H9 (cell line): ENCODE measurements around the gene ARSI. TPM values are rescaled to one million over a fixed set of nuclear protein-coding genes. Genes with fewer than 3 reads are reported as not detected.

ENCODE experiments used
- DNase-seq: peaks from one replicate; pipeline ENCODE4 v3.0.0-alpha.2; 2017
- H2AFZ ChIP-seq: one replicate; pipeline ENCODE4 v1.6.1; 2013; ENCODE audit warnings: mild to moderate bottlenecking, low read length, control low read depth, moderate library complexity
- H2AK5ac ChIP-seq: 2 replicates; pipeline ENCODE4 v1.6.1; 2013; ENCODE audit warnings: low read length, control low read depth, mixed read lengths; ENCODE audit not compliant: insufficient read length
- H2BK120ac ChIP-seq: one replicate; pipeline ENCODE4 v1.6.1; 2013; ENCODE audit warnings: low read depth, mild to moderate bottlenecking, low read length, control low read depth, inconsistent platforms; ENCODE audit not compliant: poor library complexity, severe bottlenecking
- H2BK12ac ChIP-seq: 2 replicates; pipeline ENCODE4 v1.6.1; 2013; ENCODE audit warnings: low read length, control low read depth, mixed read lengths, low read depth; ENCODE audit not compliant: insufficient read length
- H2BK15ac ChIP-seq: 2 replicates; pipeline ENCODE4 v1.6.1; 2013; ENCODE audit warnings: low read depth, low read length, control low read depth
- H2BK20ac ChIP-seq: one replicate; pipeline ENCODE4 v1.6.1; 2013; ENCODE audit warnings: low read depth, mild to moderate bottlenecking, low read length, control low read depth, inconsistent platforms; ENCODE audit not compliant: poor library complexity, severe bottlenecking
- H2BK5ac ChIP-seq: 2 replicates; pipeline ENCODE4 v1.6.1; 2013; ENCODE audit warnings: low read length, control low read depth, mixed read lengths; ENCODE audit not compliant: insufficient read length
- H3K14ac ChIP-seq: 2 replicates; pipeline ENCODE4 v1.6.1; 2013; ENCODE audit warnings: low read length, control low read depth; ENCODE audit not compliant: insufficient read depth
- H3K18ac ChIP-seq: 2 replicates; pipeline ENCODE4 v1.6.1; 2013; ENCODE audit warnings: low read depth, mild to moderate bottlenecking, mixed read lengths, low read length, control low read depth; ENCODE audit not compliant: insufficient read length
- H3K23ac ChIP-seq: 2 replicates; pipeline ENCODE4 v1.6.1; 2013; ENCODE audit warnings: low read length, control low read depth, mixed read lengths, low read depth; ENCODE audit not compliant: insufficient read length
- H3K23me2 ChIP-seq: 2 replicates; pipeline ENCODE4 v1.6.1; 2013; ENCODE audit warnings: low read depth, mild to moderate bottlenecking, mixed read lengths, low read length, control low read depth; ENCODE audit not compliant: insufficient read length, poor library complexity, severe bottlenecking
- H3K27ac ChIP-seq: 2 replicates; pipeline ENCODE4 v1.5.1; 2013; ENCODE audit warnings: low read length, control low read depth, mixed read lengths, low read depth; ENCODE audit not compliant: insufficient read length
- H3K27me3 ChIP-seq: 2 replicates; pipeline ENCODE4 v1.6.1; 2013; ENCODE audit warnings: low read length, control low read depth, inconsistent platforms; ENCODE audit not compliant: insufficient read depth
- H3K4ac ChIP-seq: 2 replicates; pipeline ENCODE4 v1.6.1; 2013; ENCODE audit warnings: low read depth, mild to moderate bottlenecking, control low read depth, inconsistent platforms, low read length, moderate library complexity
- H3K4me1 ChIP-seq: 2 replicates; pipeline ENCODE4 v1.6.1; 2013; ENCODE audit warnings: low read length, control low read depth, inconsistent platforms; ENCODE audit not compliant: insufficient read depth
- H3K4me2 ChIP-seq: 2 replicates; pipeline ENCODE4 v1.6.1; 2013; ENCODE audit warnings: low read length, control low read depth, mixed read lengths; ENCODE audit not compliant: insufficient read length, insufficient read depth
- H3K56ac ChIP-seq: 2 replicates; pipeline ENCODE4 v1.6.1; 2013; ENCODE audit warnings: low read depth, mild to moderate bottlenecking, mixed read lengths, low read length, control low read depth; ENCODE audit not compliant: insufficient read length
- H3K79me1 ChIP-seq: 2 replicates; pipeline ENCODE4 v1.6.1; 2013; ENCODE audit warnings: low read depth, mild to moderate bottlenecking, moderate library complexity, low read length, control low read depth, inconsistent platforms; ENCODE audit not compliant: insufficient read depth, poor library complexity, severe bottlenecking
- H3K79me2 ChIP-seq: 2 replicates; pipeline ENCODE4 v1.6.1; 2013; ENCODE audit warnings: low read length, control low read depth, inconsistent platforms; ENCODE audit not compliant: insufficient read depth
- H3K9ac ChIP-seq: 2 replicates; pipeline ENCODE4 v1.6.1; 2013; ENCODE audit warnings: low read length, control low read depth, mixed read lengths; ENCODE audit not compliant: insufficient read length; ENCODE audit errors: extremely low read depth
- H3K9me3 ChIP-seq: one replicate; pipeline ENCODE4 v1.6.1; 2013; ENCODE audit warnings: low read depth, low read length, inconsistent platforms; ENCODE audit not compliant: control insufficient read depth
- H3T11ph ChIP-seq: one replicate; pipeline ENCODE4 v1.6.1; 2013; ENCODE audit warnings: mild to moderate bottlenecking, low read length, control low read depth, inconsistent platforms
- H4K20me1 ChIP-seq: one replicate; pipeline ENCODE4 v1.6.1; 2013; ENCODE audit not compliant: control insufficient read depth, insufficient read length, insufficient read depth
- H4K5ac ChIP-seq: 2 replicates; pipeline ENCODE4 v1.6.1; 2013; ENCODE audit warnings: low read depth, mild to moderate bottlenecking, mixed read lengths, low read length, control low read depth; ENCODE audit not compliant: insufficient read length
- H4K8ac ChIP-seq: replicated peaks from 2 replicates; pipeline ENCODE4 v1.6.1; 2013; ENCODE audit warnings: low read length, control low read depth, mixed read lengths, low read depth; ENCODE audit not compliant: insufficient read length
- H4K91ac ChIP-seq: 2 replicates; pipeline ENCODE4 v1.6.1; 2013; ENCODE audit warnings: low read depth, mild to moderate bottlenecking, moderate library complexity, mixed read lengths, low read length, control low read depth; ENCODE audit not compliant: insufficient read length
- H3K27ac Mint-ChIP-seq, 3 experiments: 2 replicates in 2 of 3; 3 replicates in 1 of 3; pipeline ENCODE4 v1.8.0; 2020 to 2021; ENCODE audit warnings: mixed read lengths in 3 of 3, mild to moderate bottlenecking in 1 of 3, moderate library complexity in 1 of 3
- H3K27me3 Mint-ChIP-seq: 2 replicates; pipeline ENCODE4 v1.8.0; 2021; ENCODE audit warnings: low read depth, mild to moderate bottlenecking, moderate library complexity, mixed read lengths
- H3K36me3 Mint-ChIP-seq, 3 experiments: 2 replicates in 2 of 3; 3 replicates in 1 of 3; pipeline ENCODE4 v1.8.0; 2020 to 2021; ENCODE audit warnings: low read depth in 3 of 3, mixed read lengths in 3 of 3; ENCODE audit not compliant: insufficient read depth in 1 of 3
- H3K4me1 Mint-ChIP-seq, 2 experiments: 2 replicates each; pipeline ENCODE4 v1.8.0; 2020; ENCODE audit warnings: mixed read lengths in 2 of 2
- H3K4me3 Mint-ChIP-seq, 2 experiments: 2 replicates in 1 of 2; 3 replicates in 1 of 2; pipeline ENCODE4 v1.8.0; 2020 to 2021; ENCODE audit warnings: mild to moderate bottlenecking in 2 of 2, mixed read lengths in 2 of 2, moderate library complexity in 1 of 2
- H3K9me3 Mint-ChIP-seq, 2 experiments: 2 replicates in 1 of 2; 3 replicates in 1 of 2; pipeline ENCODE4 v1.8.0; 2020; ENCODE audit warnings: mild to moderate bottlenecking in 2 of 2, mixed read lengths in 2 of 2, moderate library complexity in 1 of 2
- CTCF ChIP-seq: fragments of 200-600 bp; sonication (generic); conservative IDR thresholded peaks from 3 replicates; pipeline ENCODE4 v1.8.0; 2021; ENCODE audit warnings: antibody characterized with exemption, mild to moderate bottlenecking
- WGBS: extraction: QIAGEN DNeasy Blood & Tissue Kit; methylation state at CpG from one replicate; pipeline ENCODE4 v1.1.7; 2013; ENCODE audit warnings: missing lambda C conversion rate, low lambda C conversion rate, mixed read lengths; ENCODE audit not compliant: insufficient read length; ENCODE audit errors: extremely low coverage; 5-methylcytosine and 5-hydroxymethylcytosine counted together
- total RNA-seq: library from RNA; stranded (reverse); gene quantifications from 2 replicates; pipeline ENCODE4 v1.2.1, GENCODE V29; 2021

Gene ARSI
- total RNA-seq, 1 experiment from 2014 or later = 1.7 TPM

- Histone ChIP-seq H3K23me2 (no peaks in the 10 kb centered on the region), H2BK5ac (no peak overlapping the region), H3K79me2 (no peaks in the 10 kb centered on the region), H3K18ac (no peak overlapping the region), H3K14ac (no peak overlapping the region), H3K56ac (no peak overlapping the region), H3K23ac (no peak overlapping the region), H4K91ac (no peak overlapping the region), H2AK5ac (no peak overlapping the region), H3K9me3 (no peaks in the 10 kb centered on the region), H3K27ac (no peak overlapping the region), H2BK20ac (no peak overlapping the region), H3K4me1 (no peaks in the 10 kb centered on the region), H4K5ac (no peak overlapping the region), H2BK120ac (no peak overlapping the region), H2AFZ (no peak overlapping the region), H3T11ph (no peak overlapping the region), H2BK15ac (no peak overlapping the region), H4K8ac (no peak overlapping the region), H3K27me3 (no peaks in the 10 kb centered on the region), H3K9ac (no peak overlapping the region), H3K4ac (no peak overlapping the region), H4K20me1 (no peaks in the 10 kb centered on the region), H3K79me1 (no peaks in the 10 kb centered on the region), H3K4me2 (no peak overlapping the region), H2BK12ac (no peak overlapping the region)
- Mint-ChIP-seq H3K27me3 (no peaks in the 10 kb centered on the region; the same call in 1 of the 2 replicates), H3K4me3 (no peak overlapping the region), H3K27ac (no peak overlapping the region), H3K36me3 (no peaks in the 10 kb centered on the region), H3K9me3 (no peaks in the 10 kb centered on the region), H3K4me1 (peaks cover 0 to 4% of the 10 kb centered on the region in 2 experiments; a peak in 1 of 4 replicates)
- no peak for TF ChIP-seq CTCF
- no peak for DNase-seq
- WGBS = no CpG with 5 or more reads among the region's 2 CpGs
Measured at GRCh38 chr5:150326707-150327106, 24.0 kb upstream of the ARSI start.
